Natural killer cell treated with Interleukin-12 subunit alpha and Interleukin-12 subunit beta and Interleukin-15 and Interleukin-18, amount 100 ng/mL, for 72 hours (primary cell): ENCODE measurements around the gene ACKR1. TPM values are rescaled to one million over a fixed set of nuclear protein-coding genes. Genes with fewer than 3 reads are reported as not detected.

ENCODE experiments used
- ATAC-seq, 2 donors: fragments of 150-1000 bp; cut with Tn5 transposase in 1 of 2; sonication (Bioruptor Pico), chemical (Tn5 transposase) in 1 of 2; 2 replicates each; pipeline ENCODE4 v1.10.0; 2021
- DNase-seq: peaks from one replicate; pipeline ENCODE4 v3.0.0; 2022; ENCODE audit warnings: low spot score
- H3K27ac Mint-ChIP-seq, 2 donors: 1 replicate in 1 of 2; 2 replicates in 1 of 2; pipeline ENCODE4 v1.8.0; 2022; ENCODE audit warnings: mixed read lengths in 2 of 2, mild to moderate bottlenecking in 1 of 2, moderate library complexity in 1 of 2
- H3K27me3 Mint-ChIP-seq, 2 donors: 1 replicate in 1 of 2; 2 replicates in 1 of 2; pipeline ENCODE4 v1.8.0; 2022; ENCODE audit warnings: mixed read lengths in 2 of 2
- H3K36me3 Mint-ChIP-seq: one replicate; pipeline ENCODE4 v1.8.0; 2022; ENCODE audit warnings: mixed read lengths
- H3K4me1 Mint-ChIP-seq, 2 donors: 1 replicate in 1 of 2; 2 replicates in 1 of 2; pipeline ENCODE4 v1.8.0; 2022; ENCODE audit warnings: low read depth in 2 of 2, mixed read lengths in 2 of 2, mild to moderate bottlenecking in 1 of 2
- H3K4me3 Mint-ChIP-seq: one replicate; pipeline ENCODE4 v1.8.0; 2022; ENCODE audit warnings: mixed read lengths
- H3K9me3 Mint-ChIP-seq: 2 replicates; pipeline ENCODE4 v1.8.0; 2022; ENCODE audit warnings: mixed read lengths
- total RNA-seq, 2 donors: library from RNA; stranded (reverse); gene quantifications; one replicate each; pipeline ENCODE4 v1.2.3, GENCODE V29; 2022

ACKR1 gene
- total RNA-seq, 2 donors from 2014 or later, result not detected

GRCh38 chr1:159222075-159222865 is 17.6 kb downstream of the ACKR1 start:
- H3K9me3 Mint-ChIP-seq, result no peaks in the 10 kb centered on the region
- no peaks in the 10 kb centered on the region for H3K36me3 Mint-ChIP-seq
- peaks cover 31 to 47% of the 10 kb centered on the region in 2 donors for H3K27me3 Mint-ChIP-seq
- H3K4me1 Mint-ChIP-seq, result no peaks in the 10 kb centered on the region
- no peak for ATAC-seq
- H3K4me3 Mint-ChIP-seq, result no peak overlapping the region
- no peak overlapping the region for H3K27ac Mint-ChIP-seq
- DNase-seq, result no peak

GRCh38 chr1:159223004-159223403 is 18.3 kb downstream of the ACKR1 start:
- H3K27me3 Mint-ChIP-seq, result peaks cover 26 to 48% of the 10 kb centered on the region in 2 donors
- no peak overlapping the region for H3K27ac Mint-ChIP-seq
- no peaks in the 10 kb centered on the region for H3K36me3 Mint-ChIP-seq
- H3K4me1 Mint-ChIP-seq, result no peaks in the 10 kb centered on the region
- ATAC-seq, result no peak
- no peaks in the 10 kb centered on the region for H3K9me3 Mint-ChIP-seq
- H3K4me3 Mint-ChIP-seq, result no peak overlapping the region
- no peak for DNase-seq

GRCh38 chr1:159228554-159228953 is 23.9 kb downstream of the ACKR1 start:
- Mint-ChIP-seq H3K27ac (no peak overlapping the region), H3K27me3 (peaks cover 29 to 52% of the 10 kb centered on the region in 2 donors)

GRCh38 chr1:159229260-159229885 is 24.7 kb downstream of the ACKR1 start:
- no peaks in the 10 kb centered on the region for H3K9me3 Mint-ChIP-seq
- H3K27me3 Mint-ChIP-seq, result peaks cover 24 to 46% of the 10 kb centered on the region in 2 donors
- ATAC-seq (peak in 1 of 2 donors; percentile 24), DNase-seq (no peak)
- no peaks in the 10 kb centered on the region for H3K4me1 Mint-ChIP-seq
- H3K4me3 Mint-ChIP-seq, result no peak overlapping the region
- H3K27ac Mint-ChIP-seq, result no peak overlapping the region
- no peaks in the 10 kb centered on the region for H3K36me3 Mint-ChIP-seq

More at GRCh38 chr1:159228554-159228953, 23.9 kb downstream of the ACKR1 start:
- H3K36me3 Mint-ChIP-seq, result no peaks in the 10 kb centered on the region
- DNase-seq (no peak), ATAC-seq (no peak)
- H3K4me3 Mint-ChIP-seq, result no peak overlapping the region
- no peaks in the 10 kb centered on the region for H3K4me1 Mint-ChIP-seq
- H3K9me3 Mint-ChIP-seq, result no peaks in the 10 kb centered on the region

- H3K27ac Mint-ChIP-seq, result no peak overlapping the region
- no peak for ATAC-seq
Measured at GRCh38 chr1:159229896-159230295, 25.2 kb downstream of the ACKR1 start.

GRCh38 chr1:159239551-159240220 is 35.0 kb downstream of the ACKR1 start:
- no peak overlapping the region for H3K4me3 Mint-ChIP-seq
- H3K36me3 Mint-ChIP-seq, result peaks cover 8% of the 10 kb centered on the region
- H3K4me1 Mint-ChIP-seq, result no peaks in the 10 kb centered on the region
- no peaks in the 10 kb centered on the region for H3K9me3 Mint-ChIP-seq
- DNase-seq (no peak), ATAC-seq (no peak)
- no peak overlapping the region for H3K27ac Mint-ChIP-seq
- peaks cover 30 to 66% of the 10 kb centered on the region in 2 donors for H3K27me3 Mint-ChIP-seq

More at GRCh38 chr1:159229896-159230295, 25.2 kb downstream of the ACKR1 start:
- DNase-seq, result no peak
- H3K4me3 Mint-ChIP-seq, result no peak overlapping the region
- H3K36me3 Mint-ChIP-seq, result no peaks in the 10 kb centered on the region
- no peaks in the 10 kb centered on the region for H3K9me3 Mint-ChIP-seq
- peaks cover 24 to 45% of the 10 kb centered on the region in 2 donors for H3K27me3 Mint-ChIP-seq
- no peaks in the 10 kb centered on the region for H3K4me1 Mint-ChIP-seq

GRCh38 chr1:159247266-159247665 is 42.6 kb downstream of the ACKR1 start:
- Mint-ChIP-seq H3K36me3 (peaks cover 14% of the 10 kb centered on the region), H3K4me1 (no peaks in the 10 kb centered on the region), H3K9me3 (no peaks in the 10 kb centered on the region), H3K4me3 (no peak overlapping the region), H3K27me3 (peaks cover 31 to 56% of the 10 kb centered on the region in 2 donors), H3K27ac (no peak overlapping the region)
- ATAC-seq, result no peak
- no peak for DNase-seq

GRCh38 chr1:159248311-159248710 is 43.6 kb downstream of the ACKR1 start:
- peaks cover 38 to 55% of the 10 kb centered on the region in 2 donors for H3K27me3 Mint-ChIP-seq
- peaks cover 9% of the 10 kb centered on the region for H3K36me3 Mint-ChIP-seq
- no peak overlapping the region for H3K27ac Mint-ChIP-seq
- H3K9me3 Mint-ChIP-seq, result no peaks in the 10 kb centered on the region
- no peak for DNase-seq
- no peak overlapping the region for H3K4me3 Mint-ChIP-seq
- no peak for ATAC-seq
- H3K4me1 Mint-ChIP-seq, result no peaks in the 10 kb centered on the region

- Mint-ChIP-seq H3K27ac (no peak overlapping the region), H3K4me1 (no peaks in the 10 kb centered on the region), H3K27me3 (peaks cover 34 to 58% of the 10 kb centered on the region in 2 donors), H3K36me3 (peaks cover 6% of the 10 kb centered on the region), H3K4me3 (no peak overlapping the region), H3K9me3 (no peaks in the 10 kb centered on the region)
- DNase-seq, result no peak
- no peak for ATAC-seq
Measured at GRCh38 chr1:159250638-159251216, 46.1 kb downstream of the ACKR1 start.

Other genes with a start within 250 kb of the ACKR1 start
- 100 to 1,000 TPM; 186 to 228 TPM for gene IFI16, start 195.0 kb upstream of the ACKR1 start, total RNA-seq
- gene AIM2, start 128.1 kb upstream of the ACKR1 start, total RNA-seq, result 1 to 10 TPM; 1.8 to 6.6 TPM
- gene CADM3, start 33.3 kb upstream of the ACKR1 start, total RNA-seq, result not detected
- 1 to 10 TPM in 1 of 2 donors, not detected in 1; 2.4 TPM for gene FCER1A, start 97.5 kb downstream of the ACKR1 start, total RNA-seq
- gene OR10J4, start 227.3 kb downstream of the ACKR1 start, total RNA-seq, result not detected
- not detected for gene OR10J1, start 234.8 kb downstream of the ACKR1 start, total RNA-seq